GM23248 (cell line): ENCODE measurements around the gene HIVEP3.

Source experiments
- EZH2 ChIP-seq: fragments of 200-600 bp; sonication (generic); IDR thresholded peaks from 2 replicates; pipeline ENCODE4 v1.6.1; 2018; ENCODE audit warnings: antibody characterized with exemption, mild to moderate bottlenecking; ENCODE audit not compliant: insufficient read depth, poor library complexity, severe bottlenecking
- EZH2phosphoT487 ChIP-seq: fragments of 200-600 bp; sonication (generic); IDR thresholded peaks from 2 replicates; pipeline ENCODE4 v1.6.1; 2018; ENCODE audit warnings: antibody characterized with exemption, moderate library complexity, mild to moderate bottlenecking, low read depth; ENCODE audit not compliant: insufficient read depth

DNA sequence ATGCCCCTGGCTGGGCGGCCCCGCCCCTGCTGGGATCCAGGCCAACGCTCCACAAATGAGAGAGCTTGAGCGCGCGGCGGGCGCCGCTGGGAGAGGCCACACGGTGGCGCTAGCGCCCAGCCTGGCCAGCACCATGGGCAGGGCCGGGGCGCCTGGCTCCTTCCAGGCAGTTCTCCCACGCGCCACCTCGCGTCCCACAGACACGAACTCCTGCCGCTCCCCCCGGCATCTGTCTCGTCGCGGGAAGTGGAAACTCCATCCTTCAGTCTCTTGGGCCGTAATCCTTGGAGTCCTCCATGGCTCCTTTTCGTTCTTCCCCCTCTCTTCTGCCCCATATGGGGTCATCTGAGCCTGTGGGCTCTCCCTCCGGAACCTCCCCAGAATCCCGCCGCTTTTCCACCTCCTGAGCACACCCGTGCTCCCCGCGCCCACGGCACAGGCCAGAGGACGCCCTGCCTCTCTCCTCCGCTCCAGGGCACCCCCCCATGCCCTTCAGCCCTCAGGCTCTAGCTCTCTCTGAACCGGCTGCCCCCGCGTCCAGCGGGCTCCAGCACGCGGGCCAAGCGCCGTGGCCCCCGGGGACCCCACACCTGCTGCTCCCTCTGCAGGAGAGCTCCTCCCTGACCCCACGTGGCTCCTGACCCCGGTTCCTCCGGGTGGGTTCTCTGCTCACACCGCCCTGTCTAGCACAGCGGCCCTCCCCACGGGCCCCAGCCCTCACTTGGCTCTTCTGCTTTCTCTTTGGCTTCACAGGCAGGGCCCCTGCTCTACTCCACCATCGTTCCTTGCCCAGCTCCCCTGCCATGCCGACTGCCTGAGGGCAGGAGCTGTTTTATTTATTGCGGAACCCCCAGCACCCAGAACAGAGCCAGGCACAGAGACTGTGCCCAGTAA, 402.3 kb downstream of the HIVEP3 start:
- no peak for TF ChIP-seq EZH2phosphoT487
- TF ChIP-seq EZH2: no peak
